Stimulated activated CD8-positive, alpha-beta memory T cell treated with anti-CD3 and anti-CD28 coated beads, Interleukin-2, amount 100 ng/mL, for 48 hours (primary cell): Measurements from ENCODE around the gene EXD3.
"Not testable (repeated sequence)": the region's sequence is repeated elsewhere in the genome, so short reads cannot be mapped to it uniquely, and the experiment has no call there.

Experiments
- DNase-seq, 2 donors: peaks; one replicate each; pipeline ENCODE4 v3.0.0-alpha.2; 2020; ENCODE audit warnings: low read depth in 2 of 2

Gene EXD3

DNA sequence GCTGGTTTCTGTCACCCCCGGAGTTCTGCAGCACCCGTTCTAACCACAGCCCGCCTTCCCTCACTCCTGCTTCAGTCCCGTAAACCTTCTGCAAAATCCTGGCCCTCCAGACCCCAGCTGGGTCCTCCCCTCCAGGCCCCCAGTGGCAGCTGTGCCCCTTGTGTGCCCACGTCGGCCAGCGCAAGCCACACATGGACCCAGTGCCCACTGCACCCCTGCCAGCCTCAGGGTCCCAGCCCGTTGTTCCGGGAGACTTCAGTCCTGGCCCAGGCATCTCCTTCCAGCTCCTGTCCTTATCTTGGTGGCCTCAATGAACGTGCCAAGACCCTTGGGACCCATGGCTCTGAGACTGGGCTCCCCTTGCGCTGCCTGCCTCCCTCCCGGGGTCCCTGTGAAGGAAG, 43.2 kb downstream of the EXD3 start:
- DNase-seq: no peak

DNA sequence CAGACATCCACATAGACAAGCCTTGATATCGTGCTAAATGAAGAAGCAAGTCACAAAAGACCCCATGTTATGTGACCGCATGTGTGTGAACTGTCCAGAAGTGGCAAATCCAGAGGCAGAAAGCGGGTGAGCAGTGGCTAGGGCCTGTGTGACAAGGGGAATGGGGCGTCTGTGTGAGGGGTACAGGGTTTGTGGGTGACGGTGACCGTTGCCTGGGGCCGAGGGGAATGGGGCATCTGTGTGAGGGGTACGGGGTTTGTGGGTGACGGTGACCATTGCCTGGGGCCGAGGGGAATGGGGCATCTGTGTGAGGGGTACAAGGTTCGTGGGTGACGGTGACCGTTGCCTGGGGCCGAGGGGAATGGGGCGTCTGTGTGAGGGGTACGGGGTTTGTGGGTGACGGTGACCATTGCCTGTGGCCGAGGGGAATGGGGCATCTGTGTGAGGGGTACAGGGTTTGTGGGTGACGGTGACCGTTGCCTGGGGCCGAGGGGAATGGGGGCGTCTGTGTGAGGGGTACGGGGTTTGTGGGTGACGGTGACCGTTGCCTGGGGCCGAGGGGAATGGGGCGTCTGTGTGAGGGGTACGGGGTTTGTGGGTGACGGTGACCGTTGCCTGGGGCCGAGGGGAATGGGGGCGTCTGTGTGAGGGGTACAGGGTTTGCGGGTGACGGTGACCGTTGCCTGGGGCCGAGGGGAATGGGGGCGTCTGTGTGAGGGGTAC, 44.1 kb downstream of the EXD3 start:
- not testable (repeated sequence) for DNase-seq

DNA sequence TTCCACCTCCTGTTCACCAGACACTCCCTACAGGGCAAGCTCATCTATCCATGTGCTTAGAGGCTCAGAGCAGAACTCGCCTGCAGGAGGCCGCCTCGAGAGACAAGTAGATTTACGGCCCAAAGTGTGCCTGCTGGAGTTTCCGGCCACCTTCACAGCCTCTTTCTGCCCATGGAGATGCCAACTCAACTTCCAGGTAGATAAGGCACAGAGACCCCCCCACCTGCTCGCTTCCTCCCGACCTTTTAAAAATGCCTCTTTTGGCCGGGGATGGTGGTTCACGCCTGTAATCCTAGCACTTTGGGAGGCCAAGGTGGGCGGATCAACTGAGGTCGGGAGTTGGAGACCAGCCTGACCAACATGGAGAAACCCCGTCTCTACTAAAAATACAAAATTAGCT, 46.6 kb downstream of the EXD3 start:
- DNase-seq: no peak

DNA sequence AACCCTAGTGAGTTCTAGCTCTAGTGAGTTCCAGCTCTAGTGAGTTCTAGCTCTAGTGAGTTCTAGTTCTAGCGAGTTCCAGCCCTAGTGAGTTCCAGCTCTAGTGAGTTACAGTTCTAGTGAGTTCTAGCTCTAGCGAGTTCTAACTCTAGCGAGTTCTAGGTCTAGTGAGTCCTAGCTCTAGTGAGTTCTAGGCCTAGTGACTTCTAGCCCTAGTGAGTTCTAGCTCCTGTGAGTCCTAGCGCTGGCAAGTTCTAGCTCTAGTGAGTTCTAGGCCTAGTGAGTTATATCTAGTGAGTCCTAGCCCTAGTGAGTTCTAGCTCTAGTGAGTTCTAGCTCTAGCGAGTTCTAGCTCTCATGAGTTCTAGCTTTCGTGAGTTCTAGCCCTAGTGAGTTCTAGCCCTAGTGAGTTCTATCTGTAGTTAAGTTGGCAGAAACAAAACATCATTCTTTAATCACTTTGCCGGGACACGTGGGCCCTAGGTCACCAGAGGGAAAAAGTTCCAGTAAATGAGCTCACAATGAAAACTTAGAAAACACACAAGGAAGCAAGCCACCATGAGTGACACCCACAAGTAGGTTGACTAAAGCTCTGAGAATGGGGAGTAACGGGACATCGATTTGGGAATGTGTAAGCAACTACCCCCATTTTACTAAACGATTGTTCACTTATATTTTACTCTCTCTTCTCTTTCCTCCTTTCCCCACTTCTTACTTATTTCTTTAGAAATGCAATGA, 47.5 kb downstream of the EXD3 start:
- DNase-seq: no peak

DNA sequence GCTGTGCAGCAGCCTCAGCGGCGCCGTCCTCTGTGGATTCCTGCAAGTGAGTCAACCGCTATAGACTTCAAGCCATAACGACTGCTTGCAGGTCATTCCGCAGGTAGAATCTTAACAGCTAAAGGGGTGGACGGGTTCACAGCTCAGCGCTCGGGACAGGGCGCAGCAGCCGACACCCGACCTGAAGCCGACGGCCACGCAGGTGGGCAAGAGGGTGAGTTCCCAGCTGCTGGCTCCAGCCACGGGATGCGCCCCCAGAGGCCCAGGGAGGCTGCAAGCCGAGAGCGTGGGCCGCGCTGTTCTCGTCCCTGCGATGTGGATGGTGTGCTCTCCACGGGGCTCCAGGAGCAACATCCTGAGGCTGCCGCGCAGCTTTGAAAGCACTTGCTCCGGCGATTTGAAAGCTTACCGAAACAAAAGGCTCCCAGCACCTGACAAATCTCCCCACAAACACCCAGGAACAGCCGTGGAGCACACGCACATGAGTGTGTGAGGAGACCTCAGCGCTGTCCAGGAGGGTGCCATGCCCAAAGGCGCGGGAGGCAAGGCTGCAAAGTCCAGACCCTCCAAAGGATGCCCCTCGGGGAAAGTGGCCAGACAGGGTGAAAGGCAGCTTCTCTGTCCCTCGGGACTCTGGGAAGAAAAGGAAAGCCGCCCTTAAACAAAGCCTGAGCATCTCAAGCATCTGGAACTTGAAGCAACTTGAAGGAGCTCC, 48.7 kb downstream of the EXD3 start:
- no peak for DNase-seq

DNA sequence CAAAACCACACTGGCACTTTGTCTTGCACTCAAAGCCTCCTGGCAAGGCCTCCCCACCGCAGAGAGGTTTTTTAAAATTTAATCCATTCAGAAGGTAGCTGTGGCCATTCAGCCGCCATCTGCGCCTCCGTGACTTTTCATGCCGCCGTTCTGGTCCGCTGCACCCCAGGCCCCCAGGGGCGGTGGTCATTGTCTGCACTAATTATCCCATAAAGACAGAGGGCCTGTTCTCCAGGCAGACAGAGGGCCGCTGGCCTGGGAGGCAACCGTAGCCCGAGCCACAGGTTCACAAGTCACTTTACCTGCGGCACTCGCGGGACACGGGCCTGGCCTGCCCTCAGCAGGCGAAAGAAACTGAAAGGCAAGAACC, 49.4 kb downstream of the EXD3 start:
- no peak for DNase-seq

DNA sequence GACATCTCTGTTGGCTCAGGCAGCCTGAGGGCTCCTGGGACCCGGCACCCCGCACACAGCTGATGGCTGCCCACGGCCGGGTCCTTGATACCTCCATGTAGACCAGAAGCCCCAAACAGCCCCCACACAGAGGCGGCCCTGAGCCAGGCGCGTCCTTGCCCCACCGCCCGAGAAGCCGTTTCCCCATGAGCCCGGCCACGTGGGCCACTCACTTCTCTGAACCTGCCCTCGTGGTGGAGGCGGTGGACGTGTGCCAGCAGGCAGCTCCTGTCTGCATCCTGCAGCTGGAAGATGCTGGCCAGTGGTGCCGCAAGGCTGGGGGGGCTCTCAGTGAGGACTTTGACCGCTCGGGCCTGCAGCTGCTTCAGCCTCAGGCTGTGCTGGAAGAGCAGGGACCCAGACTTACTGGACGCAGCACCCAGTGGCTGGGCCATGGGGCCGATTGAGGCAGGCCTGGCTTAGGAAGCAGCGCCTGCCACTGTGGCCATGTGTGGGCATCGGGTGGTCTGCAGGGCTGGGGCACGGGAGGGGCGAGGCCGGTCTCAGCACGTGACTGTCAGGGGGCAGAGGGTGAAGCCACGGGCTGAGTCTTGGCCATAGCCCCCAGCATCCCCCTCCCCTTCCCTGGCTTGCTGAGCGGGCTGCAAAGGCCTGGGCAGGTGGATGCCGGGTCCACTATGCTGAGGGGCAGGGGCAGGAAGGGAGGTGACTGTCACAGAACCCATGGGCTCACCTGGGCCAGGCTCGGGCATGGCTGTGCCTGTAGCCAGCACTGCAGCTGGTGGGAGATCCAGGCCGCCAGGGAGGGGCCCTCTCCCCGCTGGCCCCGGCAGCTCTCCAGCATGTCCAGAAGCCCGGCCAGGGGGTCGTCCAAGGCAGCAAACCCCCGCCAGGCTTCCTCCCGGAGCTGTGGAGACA, 50.0 kb downstream of the EXD3 start:
- no peak for DNase-seq

DNA sequence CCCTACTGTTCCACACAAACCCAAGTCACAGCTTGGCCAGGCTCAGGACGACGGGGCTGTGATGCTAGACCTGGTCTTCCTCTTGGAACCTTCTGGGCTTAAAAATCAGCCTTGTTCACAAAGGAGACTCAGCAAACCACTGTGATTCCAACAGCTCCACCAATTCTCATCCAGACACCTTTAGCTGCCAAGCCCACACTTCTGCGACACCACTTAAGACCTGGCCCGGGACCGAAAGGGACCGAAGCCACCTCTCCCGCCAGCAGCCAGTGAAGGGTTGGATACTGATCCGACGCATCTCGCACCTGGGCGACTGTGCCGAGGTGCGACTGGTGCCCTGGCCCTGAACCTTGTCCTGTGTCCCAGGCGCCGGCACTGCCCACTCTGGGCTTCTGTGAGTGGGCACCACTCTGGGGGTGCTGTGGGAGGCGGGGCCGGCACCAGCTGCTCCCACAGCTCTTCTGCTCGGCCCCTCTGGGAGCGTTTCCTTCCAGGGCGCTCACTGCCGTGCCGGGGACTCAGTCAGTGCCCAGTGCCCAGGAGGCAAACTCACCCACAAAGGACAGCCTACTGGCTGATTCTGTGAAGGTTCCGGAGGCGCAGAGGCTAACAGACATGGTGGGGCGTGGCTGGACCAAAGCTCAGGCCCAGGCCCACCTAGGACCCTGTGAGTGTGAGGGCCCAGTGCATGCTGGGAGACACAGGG, 50.9 kb downstream of the EXD3 start:
- DNase-seq: no peak

DNA sequence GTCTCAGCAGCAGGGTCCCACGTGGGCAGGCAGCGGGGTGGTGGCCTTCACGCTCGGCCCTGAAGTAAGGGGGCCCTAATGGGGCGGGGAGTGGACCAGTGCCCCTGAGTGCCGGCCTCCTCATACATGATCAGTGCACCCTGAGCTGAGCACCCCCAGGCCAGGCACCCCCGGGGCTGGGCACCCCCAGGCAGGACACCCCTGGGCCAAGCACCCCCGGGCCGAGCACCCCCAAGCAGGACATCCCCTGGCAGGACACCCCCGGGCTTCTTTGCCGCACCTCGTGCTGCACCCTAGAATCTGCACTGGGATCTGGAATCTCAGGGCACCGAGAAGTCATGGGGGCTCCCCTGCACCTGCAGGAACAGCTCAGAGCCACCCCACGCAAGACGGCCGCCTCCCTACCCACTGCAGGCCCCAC, 51.4 kb downstream of the EXD3 start:
- no peak for DNase-seq

DNA sequence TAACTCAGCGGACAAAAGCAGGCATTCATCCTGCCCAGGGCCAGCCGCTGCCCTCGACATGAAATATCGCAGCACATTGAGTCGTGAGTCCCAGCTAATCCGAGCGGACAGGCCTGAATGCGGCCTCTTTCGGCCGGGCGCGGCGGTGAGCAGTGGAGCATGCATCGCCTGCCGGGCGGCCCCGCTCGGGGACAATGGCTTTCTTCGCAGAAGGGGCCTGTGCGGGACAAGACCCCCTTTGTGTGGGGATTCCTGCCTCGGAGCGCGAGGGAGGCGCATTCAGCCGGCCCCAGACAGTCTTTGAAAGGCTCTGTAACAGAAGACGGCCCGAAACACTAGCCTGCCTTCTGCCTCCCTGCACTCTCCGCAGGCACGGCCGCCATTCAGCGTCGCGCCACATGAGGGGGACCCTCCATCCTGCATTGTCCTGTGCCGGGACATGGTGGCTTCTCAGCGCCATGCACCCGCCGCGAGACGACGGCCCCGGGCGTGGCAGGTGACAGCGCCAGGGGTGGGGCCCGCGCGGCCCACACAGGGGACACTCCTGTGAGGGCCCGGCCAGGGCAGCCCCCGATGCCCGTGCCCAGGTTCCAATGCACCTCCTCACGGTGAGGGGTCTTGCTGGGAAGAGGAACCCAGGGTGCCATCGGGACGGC, 52.0 kb downstream of the EXD3 start:
- DNase-seq: no peak

DNA sequence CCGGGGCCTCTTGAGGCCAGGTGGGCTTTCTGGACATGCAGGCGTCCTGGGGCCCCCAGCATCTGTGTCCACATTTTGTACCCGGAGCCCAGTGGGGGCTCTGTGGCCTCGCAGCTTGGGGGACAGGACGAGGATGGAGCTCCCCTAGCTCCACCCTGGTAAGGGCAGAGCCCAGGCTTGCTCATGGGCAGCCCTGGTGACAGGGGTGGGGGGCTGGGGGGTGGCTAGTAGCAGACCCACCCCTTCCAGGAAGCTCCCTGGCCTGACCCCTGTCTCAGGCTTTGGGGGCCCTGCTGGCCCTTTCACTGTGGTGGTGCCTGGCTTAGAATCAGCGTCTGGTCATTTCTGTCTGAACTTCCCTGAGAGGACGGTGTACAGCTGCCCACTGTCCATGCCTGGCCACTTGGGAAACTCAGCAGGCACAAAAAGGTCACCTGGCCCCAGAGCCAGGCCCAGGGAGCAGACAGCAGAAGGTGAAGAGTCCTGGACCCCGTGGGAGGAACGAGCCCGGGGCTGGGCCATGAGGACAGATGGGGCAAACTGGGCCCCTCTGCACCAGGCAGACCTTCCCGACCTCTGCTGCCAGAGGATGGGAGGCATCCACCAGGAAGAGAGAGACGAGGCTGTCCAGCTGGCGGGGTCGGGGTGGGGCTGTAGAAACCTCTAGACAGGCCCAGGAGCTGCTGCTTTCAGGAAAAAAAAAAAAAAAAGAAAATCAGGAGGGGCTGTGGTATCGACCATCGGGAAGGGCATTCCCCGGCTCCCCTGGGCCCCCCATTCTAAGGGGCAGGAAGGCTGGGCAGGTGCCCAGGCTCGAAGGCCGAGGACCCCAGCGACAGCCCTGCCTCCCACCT, 52.8 kb downstream of the EXD3 start:
- DNase-seq: no peak

DNA sequence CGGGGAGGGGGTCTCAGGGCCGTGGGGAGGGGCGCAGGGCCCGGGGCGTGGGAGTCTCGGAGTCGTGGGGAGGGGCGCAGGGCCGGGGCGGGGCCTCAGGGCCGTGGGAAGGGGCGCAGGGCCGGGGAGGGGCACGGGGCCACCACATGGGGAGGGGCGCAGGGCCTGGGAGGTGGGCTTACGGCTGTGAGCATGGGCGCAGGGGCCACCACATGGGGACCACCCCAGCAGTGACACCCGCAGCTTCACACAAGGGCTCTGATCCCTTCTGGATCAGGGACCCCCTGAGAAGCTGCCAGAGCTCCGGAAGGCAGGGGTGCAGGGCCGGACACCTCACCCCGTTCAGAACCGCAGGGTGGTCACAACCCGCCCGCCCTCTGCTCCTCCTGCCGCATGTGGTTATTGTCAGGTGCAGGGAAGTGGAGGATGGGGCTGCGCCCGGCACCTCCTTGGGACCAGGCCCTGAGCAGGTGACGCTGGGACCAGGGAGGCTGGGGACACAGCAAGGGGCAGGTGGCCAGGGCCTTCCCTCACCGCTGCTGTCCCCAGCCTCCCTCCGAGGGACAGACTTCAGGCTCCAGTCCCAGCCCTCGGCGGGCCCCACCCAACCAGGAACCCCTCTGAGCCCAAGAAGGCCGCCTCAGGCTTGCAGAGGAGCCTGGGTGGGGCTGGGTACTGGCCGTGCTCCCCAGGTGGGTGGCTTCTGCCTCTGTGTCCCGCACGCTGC, 53.7 kb downstream of the EXD3 start:
- no peak for DNase-seq

DNA sequence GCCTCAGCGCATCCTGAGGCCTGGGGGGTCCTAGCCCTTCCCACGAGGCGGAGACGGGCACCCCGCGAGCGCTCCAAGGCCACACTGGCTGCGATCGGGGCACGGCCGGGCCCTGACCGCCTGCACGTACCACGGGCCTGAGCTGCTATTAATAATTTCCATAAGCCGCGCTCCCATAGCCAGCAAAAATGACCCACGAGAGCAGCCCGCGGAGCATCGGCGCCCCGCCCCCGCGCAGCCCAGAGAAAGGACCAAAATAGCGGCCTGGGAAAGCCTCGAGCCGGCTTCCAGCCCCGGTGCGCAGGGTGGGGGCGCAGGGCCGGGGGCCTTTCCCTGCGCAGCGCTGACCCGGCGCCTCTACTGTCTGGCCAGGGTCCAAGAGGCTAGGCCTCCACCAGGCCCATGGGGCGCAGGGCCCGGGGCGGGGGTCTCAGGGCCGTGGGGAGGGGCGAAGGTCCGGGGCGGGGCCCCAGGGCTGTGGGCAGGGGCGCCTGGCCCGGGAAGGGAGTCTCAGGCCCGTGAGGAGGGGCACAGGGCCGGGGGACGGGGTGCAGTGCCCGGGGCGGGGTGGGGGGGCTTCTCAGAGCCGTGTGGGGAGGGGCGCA, 54.4 kb downstream of the EXD3 start:
- no peak for DNase-seq

DNA sequence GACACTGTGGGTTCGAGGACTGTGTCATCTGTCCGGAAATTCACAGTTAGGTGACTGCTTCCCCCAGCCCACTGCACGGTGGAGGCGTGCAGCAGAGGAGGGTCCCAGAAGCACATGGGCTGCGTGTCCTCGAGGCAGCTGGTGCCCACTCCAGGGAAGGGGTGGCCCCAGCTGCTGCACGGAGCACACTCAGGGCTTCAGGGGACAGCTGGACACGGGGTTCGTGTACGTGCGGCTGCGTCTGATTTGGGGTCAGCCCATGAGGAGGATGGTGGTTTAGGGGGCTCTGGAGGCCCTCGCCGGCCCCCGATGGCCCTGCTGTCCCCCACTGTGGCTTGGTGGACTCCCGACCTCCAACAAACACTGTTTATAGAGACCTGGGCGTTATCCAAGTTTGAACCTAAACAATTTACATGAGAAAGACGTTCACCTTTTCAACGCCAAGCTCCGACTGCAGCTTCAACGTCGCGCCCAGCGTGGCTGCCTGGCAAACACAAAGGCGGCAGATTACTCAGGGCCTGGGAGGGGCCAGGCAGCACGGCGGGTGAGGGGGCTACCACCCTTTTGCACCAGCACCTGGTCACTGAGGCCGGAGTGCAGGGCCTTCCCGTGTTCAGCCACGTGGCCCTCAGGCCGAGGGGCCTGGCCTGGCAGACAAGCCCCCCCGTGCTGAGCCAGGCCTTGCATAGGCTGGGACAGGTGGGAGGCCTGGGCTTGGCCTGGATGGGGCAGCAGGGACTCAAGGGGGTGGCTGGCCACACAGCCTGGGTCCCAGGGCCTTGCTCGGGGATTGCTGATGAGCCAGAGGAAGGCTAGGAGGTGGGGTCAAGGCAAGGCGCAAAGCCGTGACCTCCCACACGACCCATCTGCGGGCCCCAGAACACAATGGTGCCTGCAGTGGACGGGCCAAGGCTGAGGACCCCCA, 55.2 kb downstream of the EXD3 start:
- DNase-seq: no peak

DNA sequence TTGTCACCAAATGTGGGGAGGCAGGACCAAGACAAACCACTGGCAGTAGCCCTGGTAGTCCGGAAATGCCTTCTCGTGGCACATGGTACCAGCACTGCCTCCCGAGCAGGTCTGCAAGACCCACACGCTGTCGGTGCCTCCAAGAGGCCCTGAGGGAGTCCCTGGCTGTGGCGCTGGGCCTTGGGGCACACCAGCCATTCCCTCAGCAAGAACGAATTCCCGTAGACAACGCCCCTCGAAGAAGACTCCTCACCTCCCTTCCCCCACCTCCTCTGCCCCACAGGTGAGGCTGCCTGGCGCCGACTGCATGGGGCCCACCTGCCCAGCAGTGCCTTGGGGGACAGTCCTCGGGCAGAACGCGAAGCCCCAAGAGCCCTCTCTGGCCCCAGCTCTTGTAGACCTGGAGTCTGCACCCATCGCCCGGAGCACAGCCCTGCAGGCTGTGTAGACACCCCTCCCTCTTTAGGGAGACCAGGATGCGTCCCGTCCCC, 56.0 kb downstream of the EXD3 start:
- no peak for DNase-seq

DNA sequence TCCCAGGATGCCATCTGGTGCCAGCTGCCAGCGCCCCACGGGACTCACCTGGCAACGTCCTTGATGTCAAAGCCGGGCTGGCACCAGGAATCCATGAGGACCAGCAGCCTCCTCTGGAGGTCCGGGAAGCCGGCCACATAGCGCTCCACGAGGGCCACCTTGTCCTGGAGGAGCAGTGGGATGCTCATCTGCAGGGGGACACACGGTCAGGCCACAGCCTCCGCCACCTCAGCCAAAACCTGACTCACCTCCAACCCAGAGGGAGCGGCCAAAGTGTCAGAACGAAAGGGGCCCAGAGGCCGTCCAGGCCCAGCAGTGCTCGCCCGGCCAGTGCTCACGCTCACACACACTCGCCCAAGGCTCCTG, 56.5 kb downstream of the EXD3 start:
- DNase-seq: no peak
